COLO668 (cell line): Measurements from ENCODE around the gene COL26A1.
"Not testable (repeated sequence)": the region's sequence is repeated elsewhere in the genome, so short reads cannot be mapped to it uniquely, and the experiment has no call there.

Experiments used
- DNase-seq: peaks from one replicate; lab custom pipeline; 2025; ENCODE audit not compliant: unreplicated experiment; lab: John Stamatoyannopoulos, UW

The COL26A1 gene

DNA sequence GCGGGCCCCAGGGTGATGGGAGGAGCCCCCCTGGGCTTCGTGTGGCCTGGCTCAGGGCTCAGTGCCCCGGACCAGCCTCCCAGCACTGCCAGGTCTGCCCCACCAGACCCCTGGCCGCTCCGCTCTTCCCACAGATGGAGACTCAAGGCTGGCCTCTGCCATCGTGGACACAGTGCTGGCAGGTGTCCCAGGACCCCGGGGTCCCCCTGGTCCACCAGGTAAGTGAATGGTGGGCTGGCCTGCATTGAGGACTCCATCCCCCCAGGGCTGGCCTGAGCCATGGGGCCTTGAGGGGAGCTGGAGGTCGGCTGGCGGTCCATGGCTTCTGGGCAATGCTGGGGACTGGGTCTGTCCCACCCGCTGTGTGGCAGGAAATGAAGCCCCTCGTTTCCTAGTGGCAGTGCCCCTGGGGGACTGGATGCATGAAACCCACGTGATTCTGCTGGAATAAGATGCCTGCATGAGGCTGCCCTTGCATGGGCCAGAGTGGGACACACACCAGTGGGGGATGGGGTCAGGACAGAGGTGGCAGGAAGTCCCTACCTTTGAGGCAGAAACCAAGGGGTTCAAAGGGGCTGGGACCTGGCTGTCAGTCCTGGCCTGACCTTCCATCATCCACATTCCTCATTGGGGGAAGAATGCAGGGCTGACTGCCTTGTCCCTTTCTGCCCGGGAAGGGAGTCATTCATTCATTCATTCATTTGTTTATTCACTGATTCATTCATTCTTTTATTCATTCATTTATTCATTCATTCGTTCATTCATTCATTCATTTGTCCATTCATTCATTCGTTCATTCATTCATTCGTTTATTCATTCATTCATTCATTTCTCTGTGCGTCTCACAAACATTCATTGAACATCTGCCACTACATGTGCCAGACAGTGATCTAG is 184.6 kb downstream of the COL26A1 start:
- DNase-seq = no peak

DNA sequence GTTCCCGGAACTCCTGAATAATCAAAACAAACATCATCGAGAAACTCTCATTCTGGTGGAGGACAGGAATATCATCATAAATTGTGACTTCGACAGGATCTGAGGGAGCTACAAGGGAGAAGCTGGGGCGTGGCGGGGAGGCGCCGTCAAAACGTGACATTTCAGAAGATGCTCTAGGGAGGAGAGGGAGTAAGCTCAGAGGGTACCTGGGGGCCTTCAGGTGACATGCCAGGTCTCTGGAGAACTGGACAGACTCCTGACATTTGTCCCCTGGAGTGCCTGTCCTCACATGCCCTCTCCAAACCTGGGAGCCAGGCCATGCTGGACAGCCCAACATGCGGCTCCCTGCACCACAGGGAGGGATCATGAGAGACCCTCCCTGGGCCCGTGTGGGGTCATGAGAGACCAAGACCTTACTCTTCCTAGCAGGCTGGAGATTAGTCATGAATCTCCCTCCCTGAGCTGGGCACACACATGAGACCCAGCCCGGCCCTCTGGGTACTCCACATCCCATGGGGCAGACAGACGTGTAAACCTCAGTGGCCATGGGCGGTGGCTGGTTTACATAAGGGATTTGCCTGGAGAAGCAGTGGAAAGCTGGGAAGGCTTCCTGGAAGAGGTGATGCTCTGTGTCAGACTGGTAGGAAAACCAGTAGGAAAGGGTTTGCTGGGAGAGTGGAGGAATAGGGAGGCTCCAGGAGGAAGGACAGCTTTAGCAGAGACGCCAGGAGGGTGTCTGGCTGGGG is 185.4 kb downstream of the COL26A1 start:
- DNase-seq = no peak

DNA sequence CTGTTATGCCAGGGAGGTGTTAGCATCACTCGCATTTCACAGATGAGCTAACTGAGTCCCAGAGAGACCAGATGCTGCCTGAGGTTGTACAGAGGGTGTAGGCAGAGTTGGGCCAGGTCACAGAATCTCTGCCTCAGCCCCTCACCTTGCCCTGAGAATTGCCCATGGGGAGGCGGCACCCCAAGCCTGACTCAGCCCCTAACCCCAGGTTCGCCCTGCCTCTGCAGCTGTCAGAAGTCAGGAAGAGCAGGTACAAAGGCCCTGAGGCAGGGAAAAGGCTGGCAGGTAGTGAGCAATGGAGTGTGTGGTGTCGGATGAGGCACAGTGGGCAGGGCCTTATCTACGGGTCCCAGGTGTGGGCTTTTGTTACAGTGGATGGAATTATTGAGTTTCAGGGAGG is 187.1 kb downstream of the COL26A1 start:
- no peak for DNase-seq

DNA sequence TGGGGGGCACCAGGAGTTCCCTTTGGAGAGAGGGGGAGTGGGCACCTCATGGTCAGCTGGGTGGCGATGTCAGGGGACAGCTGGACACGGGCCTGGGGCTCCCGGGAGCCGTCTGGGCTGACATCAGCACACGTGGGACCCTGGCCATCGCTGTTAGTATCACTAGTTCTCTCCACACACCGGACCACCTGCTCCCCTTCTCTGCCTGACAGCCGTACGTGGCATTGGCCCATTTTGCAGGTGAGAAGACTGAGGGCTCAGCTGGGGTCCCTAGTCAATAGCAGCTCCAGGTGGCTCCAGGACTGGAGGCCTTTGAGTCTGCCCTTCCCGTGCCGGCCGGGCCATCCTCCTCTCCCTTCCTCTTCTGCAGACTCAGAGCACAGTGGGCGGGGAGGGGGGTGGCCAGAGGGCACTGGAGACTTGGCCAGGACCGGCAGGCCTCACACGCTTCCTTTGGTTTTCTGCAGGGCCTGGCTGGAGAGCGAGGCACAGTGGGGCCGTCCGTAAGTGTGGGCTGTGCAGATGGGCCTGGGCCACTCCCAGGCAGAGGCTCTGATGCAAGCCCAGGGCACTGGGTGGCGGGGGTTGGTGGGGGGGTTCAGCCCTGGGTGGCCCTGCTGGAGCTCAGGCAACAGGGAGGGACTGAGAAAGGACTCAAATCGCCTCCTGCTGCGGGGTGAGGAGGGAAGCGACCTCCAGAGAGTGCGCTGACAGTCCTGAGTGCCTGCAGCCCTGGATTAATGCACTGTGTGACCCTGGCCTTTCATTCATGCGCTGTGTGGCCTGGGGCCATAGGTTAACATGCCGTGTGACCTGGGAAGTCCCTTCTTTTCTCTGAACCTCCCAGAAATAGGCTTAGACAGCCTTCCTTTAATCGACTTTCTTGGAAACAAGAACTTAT is 188.2 kb downstream of the COL26A1 start:
- no peak for DNase-seq

DNA sequence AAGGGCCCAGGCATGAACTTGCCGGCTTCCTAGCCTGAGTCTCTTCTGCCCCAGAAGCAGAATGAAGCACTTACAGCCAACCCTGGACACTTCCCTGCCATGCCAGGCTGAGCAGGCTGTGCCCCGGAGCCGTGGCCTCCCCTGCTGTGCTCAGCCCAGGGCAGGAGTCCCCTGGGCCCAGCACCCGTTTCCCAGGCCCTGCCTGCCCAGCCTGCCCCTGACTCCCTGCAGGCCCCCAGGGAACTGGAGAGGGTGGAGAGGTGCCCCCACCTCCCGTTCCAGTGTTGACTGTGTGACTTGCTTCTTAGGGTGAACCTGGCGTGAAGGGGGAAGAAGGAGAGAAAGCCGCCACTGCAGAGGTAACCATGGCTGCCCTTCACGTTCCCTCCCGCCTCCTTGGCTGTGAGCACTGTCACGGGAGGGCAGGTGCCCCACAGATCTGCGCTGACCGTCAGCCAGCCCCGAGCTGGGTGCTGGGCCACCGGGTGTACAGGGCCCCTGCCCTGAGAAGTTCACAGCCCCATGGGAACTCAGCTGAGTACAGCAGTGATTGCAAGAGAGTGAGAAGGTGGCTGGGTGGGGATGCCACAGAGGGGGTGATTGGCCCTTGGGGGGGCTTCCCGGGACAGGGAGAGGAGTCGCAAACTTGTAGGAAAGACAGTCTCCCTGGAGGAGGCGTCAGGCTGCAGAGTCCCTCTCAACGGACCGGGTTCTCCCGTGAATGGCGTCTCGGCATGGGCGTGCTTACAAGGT is 190.5 kb downstream of the COL26A1 start:
- DNase-seq = no peak

DNA sequence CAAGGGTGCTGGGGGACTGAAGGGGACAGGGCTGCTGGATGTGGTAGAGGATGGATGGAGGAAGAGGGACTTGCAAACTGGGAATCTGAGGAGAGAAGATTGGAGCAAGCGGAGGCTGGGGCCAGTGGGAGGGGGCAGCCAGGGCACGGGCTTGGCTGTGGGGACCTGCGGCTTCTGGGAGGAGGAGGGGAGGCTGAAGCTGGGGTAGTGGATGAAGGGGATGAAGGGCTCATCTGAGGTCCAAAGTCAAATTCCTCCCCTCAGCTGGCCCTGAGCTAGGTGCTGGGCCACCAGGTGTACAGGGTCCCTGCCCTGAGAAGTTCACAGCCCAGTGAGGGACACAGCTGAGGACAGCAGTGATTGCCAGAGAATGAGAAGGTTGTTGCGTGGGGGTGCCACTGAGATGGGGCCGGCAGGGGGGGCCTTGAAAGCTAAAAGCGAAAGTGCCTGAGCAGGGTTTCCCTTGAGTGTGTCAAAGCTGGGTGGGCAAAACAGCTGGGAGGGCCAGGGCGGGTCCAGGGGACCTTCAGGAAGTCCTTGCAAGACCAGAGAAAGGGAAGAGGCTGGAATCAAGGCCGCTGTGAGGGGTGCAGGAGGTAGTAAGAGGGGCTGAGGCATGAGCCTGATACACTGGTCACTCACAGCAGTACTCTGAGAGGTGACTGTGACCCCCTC is 191.2 kb downstream of the COL26A1 start:
- no peak for DNase-seq

DNA sequence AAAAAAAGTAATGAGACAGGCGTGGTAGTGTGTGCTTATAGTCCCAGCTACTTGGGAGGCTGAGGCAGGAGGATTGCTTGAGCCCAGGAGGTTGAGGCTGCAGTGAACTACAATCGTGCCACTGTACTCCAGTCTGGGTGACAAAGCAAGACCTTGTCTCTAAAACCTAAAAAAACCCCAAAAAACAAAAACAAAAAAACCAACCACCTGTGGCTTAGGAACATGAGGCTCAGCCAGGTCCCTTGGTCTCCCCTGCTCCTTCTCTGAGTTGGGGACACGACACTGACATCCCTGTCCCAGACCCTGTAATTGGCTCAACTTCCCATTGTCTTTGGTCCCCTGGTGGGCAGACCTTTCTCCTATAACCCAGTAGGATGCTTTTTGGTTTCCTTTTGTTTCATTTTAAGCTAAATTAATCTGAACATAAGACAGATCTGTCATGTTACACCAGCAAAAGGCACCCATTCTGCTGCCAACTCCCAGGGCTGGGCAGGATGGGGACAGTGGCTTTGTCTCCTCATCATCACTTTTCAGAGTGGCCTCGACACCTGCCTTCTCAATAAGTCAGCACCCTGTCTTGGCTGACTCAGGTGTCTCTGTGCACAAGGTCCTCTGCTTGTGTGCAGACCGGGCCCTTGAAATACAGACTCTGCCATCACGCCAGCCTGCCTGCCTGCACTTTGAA is 192.1 kb downstream of the COL26A1 start:
- DNase-seq = no peak

DNA sequence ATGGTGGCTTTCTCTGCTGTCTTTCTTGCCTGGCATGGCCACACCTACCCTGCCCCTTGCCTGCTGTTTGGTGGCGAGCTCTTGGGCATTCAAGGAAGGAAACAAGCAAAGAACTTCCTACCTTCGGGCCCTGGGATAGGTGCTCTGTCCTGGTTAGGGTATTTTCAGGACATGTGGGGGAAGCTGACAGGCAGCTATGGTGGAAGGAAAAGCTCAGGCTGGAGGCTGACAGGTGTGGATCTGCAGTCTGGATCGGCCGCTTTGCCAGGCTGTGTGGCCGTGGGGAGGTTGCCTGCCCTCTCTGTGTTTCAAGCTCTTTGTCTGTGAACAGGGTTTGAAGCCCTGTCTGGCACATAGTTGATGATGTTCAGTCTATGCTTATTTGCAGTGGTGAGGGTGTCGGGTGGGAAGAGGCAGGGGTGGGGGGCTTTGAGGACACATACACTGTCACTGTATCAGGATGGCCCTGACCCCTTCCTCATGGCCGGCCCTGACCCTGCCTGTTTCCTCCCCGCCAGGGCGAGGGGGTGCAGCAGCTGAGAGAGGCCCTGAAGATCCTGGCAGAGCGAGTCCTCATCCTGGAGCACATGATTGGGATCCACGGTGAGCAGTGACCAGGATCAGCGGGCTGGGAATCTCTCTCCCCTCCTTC is 192.7 kb downstream of the COL26A1 start:
- DNase-seq = no peak

DNA sequence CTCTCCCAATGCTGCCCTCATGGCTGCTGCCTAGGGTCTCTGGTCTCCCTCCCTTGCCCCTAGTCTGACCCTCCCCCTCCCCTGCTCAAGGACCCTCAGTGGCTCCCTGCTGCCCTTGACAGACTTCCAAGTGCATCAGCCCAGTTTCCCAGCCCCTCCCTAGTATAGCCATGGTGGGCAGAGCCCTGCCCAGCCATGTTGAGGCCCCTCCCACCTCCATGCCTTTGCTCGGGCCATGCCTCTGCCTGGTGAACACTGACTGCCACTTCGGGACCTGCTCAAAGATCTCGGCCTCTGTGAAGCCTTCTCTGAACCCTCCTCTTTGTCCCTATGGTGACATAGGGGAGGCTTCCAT is 193.2 kb downstream of the COL26A1 start:
- no peak for DNase-seq

DNA sequence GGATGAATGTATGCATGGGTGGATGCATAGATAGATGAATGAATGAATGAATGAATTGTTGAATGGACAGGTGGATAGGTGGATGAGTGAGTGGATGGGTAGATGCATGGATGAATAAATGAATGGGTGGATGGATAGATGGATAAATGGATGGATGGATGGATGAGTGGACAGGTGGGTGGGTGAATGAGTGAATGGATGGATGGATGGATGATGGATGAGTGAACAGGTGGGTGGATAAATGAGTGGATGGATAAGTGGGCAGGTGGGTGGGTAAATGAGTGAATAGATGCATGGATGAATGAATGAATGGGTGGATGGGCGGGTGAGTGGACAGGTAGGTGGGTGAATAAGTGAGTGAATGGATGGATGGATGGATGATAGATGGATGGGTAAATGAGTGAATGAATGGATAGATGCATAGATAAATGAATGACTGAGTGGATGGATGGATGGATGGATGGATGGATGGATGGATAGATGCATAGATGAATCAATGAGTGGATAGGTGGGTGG is 193.8 kb downstream of the COL26A1 start:
- no peak for DNase-seq

DNA sequence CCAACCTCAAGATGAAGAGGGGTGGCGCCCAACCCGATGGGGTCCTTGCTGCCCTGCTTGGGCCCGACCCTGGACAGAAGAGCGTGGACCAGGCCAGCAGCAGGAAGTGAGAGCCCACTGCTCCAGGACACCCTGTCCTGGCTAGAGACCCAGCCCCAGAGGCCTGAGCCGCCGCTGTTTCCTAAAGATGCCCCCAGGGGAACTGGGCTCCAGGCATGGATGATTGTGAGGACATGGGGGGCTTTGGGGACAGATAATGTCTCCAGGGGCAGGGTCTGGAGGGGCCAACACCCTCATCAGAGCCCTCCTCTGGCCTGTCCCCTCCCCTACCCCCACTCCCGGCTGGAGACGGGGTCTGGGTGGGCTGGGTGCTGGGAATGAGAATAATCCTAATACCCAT is 194.7 kb downstream of the COL26A1 start:
- no peak for DNase-seq

DNA sequence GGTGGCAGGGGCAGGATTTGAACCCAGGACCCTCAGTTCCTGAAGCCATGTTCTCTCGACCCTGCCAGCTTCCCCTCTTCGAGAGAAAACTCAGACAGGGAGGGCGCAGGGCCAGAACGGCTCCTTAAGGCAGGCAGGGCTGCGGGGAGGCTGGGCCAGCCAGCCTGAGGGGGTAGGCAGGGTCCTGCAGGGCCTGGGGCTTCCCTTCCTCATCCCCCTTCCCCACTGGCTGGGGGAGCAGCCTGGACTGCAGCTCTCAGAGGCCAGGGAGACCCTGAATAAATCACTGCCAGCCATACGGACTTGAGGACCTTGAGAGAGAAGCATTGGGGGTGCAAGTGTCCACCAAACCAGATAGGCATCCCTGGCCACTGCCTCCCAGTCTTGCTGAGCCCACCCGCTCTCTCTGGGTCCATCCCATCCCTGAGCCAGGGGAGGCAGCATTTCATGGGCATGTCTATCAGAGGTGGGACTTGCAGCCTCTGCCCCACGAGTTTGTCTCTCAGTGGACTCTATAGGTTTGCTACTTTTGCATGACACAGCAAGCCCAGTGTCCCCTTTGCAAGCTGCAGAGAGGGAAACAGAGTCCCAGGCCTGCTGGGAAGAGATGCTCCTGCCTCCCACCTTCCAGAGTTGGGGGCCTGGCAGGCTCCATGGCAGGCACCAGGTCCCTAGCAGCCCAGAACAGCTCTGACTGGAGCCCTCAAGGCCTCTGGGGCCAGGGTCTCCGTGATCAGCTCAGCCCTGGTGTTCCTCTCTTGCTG is 195.5 kb downstream of the COL26A1 start:
- no peak for DNase-seq

DNA sequence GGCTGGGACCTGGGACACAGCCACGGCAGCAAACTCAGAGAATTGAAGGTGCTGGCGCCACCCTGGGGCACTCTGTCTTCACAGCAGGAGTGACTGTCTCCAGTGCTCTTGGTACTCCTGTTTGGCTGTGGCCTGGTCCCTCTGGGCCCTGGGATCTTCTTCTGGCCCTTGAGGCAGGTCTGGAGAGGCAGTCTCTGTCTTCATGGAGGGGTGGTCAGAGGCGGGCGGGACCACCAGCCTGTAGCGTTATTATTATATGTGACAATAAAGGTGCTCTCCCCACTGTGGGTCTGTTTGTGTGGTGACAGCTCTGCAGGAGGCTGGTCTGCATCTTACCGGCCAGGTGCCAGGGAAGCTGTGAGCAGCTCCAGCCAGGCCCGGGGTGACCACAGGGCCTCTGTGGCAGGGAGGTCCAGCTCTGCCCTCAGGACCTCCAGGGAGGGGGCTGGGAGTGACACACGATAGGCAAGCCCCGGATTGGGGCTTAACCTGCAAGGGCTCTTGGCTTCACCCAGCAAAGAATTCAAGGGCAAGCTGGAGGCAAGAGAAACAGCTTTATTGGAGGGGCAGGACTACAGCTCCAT is 196.2 kb downstream of the COL26A1 start:
- DNase-seq = no peak

DNA sequence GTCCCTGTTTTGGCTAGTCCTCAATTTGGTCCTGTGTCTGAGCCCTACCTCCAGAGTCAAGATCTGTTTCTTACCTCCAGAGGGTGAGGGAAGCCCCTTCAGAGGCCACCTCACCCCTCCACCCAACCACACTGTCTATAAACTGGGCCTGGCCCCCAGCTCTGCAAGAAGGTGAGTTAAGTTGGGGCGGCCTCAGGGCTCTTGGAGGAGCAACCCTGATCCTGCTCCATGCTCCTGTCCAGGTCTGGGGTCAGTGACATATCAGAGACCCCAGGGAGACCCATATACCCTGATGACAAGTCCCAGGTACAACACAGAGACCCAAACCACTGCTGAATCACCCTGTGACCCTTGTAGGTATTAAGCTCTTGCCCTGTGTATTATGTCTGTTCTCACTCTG is 196.9 kb downstream of the COL26A1 start:
- DNase-seq = no peak

DNA sequence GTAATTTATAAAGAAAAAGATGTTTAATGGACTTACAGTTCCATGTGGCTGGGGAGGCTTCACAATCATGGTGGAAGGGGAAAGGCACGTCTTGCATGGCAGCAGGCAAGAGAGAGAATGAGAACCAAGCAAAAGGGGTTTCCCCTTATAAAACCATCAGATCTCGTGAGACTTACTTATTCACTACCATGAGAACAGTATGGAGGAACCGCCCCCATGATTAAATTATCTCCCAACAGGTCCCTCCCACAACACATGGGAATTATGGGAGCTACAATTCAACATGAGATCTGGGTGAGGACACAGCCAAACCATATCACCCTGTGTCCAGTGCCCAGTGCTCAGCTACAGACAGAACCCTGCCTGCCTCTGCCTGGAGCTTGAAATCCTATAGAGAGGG is 197.3 kb downstream of the COL26A1 start:
- DNase-seq = not testable (repeated sequence)

DNA sequence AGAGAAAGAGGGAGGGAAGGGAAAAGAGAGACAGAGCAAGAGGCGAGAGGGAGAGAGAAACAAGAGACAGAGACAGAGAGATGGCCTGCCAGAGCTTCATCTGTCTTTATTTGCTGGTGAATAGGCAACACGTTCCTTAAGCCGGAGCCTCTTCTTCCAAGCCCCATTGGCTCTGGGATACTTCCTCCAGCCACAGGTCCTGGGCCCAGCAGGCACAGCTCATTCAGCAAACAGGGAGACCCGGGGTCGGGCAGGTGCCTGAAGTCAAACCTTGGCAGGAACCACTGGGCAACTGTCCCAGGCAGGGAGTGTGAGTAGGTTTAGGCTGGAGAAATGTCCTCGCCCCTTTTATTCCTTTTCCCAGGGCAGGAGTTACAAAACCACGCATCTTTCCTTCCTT is 198.2 kb downstream of the COL26A1 start:
- DNase-seq = no peak

DNA sequence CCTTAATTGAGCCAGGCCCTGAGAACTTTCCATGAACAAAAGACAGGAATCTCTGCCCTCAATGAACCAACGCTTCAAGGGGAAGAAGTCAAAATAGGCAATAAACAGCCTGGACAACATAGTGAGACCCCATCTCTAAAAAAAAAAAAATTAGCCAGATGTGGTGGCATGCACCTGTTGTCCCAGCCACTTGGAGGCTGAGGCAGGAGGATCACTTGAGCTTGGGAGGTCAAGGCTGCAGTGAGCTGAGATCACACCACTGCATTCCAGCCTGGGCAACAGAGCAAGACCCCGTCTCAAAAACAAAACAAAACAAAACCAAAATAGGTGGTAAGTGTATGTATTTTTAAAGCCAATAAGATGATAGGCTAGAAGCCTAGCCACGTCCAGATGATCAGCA is 198.6 kb downstream of the COL26A1 start:
- not testable (repeated sequence) for DNase-seq
